HG03439 (cell line): Measurements from ENCODE around the gene CLEC10A.

Experiments used
- ATAC-seq: cut with Tn5 transposase; IDR thresholded peaks from one replicate; pipeline ENCODE4 v1.9.1; 2021; ENCODE audit warnings: mild to moderate bottlenecking, moderate library complexity; ENCODE audit not compliant: unreplicated experiment

Gene CLEC10A

GRCh38 chr17:7042501-7043181, 37.4 kb downstream of the CLEC10A start:
- no peak for ATAC-seq

DNA sequence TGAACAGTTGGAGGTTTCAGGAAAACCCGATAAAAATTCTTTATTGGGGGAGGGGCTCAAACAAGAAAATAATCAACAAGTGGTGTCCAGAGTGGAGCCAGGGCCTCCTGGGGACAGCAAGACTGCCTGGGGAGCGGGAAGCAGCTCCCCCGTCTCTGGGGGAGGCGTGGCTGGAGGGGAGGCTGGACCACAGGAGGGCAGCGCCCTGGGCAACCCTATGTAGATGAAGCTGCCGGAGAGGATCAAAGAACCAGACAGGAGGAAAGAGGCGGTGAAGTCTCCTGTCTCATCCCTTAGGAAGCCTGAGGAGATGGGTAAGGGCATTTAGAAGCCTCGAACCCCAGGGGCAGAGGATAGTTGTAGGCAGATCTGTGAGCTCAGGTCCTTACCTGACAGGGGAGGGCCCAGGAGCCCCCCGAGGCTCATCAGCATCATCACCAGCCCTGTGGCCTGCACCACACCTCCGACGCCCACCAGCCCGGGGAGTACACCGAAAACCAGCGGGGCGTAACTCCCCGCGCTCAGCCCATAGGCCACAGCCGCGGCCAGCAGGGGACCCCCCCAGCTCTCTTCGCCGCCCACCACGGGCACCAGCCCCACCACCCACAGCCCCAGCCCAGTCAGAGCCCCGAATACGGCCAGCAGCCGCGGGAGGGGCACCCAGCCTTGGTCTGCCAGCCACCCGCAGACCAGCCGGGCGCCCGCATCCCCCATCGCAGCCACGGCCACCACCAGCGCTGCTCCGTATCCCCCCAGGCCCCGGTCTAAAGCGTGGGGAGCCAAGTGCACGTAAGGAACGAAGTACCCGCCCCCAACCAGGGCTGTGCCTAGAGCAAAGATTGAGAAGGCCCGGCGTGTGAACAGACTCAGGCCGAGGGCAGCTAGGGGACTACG, 38.2 kb downstream of the CLEC10A start:
- ATAC-seq, result no peak

DNA sequence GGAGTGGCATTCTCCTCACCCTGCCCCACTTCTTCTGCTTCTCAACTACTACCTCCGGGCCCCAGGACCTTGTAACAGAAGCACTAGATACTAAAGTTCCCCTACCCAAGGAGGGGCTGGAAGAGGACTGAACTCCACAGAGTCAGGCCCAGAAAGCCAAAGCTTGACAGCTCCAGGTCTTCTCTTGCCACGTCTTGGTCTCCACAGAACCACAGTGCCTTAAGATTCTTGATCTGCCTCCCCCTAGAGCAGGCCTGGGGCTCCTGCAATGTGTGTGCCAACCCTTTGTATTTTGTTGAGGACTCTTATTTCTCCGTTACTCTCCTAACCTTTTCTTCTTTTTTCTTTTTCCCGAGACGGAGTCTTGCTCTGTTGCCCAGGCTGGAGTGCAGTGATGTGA, 40.2 kb downstream of the CLEC10A start:
- no peak for ATAC-seq

DNA sequence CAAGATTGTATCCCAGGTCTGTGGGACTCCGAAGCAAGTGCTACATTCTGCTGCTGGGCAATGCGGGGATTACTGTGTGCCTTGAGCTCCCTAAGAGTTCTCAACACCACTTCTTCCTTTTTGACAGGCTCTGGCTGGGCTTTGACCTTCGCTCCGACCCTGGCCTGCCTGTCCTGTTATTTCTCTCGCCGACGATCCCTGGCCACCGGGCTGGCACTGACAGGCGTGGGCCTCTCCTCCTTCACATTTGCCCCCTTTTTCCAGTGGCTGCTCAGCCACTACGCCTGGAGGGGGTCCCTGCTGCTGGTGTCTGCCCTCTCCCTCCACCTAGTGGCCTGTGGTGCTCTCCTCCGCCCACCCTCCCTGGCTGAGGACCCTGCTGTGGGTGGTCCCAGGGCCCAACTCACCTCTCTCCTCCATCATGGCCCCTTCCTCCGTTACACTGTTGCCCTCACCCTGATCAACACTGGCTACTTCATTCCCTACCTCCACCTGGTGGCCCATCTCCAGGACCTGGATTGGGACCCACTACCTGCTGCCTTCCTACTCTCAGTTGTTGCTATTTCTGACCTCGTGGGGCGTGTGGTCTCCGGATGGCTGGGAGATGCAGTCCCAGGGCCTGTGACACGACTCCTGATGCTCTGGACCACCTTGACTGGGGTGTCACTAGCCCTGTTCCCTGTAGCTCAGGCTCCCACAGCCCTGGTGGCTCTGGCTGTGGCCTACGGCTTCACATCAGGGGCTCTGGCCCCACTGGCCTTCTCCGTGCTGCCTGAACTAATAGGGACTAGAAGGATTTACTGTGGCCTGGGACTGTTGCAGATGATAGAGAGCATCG, 41.8 kb downstream of the CLEC10A start:
- no peak for ATAC-seq

DNA sequence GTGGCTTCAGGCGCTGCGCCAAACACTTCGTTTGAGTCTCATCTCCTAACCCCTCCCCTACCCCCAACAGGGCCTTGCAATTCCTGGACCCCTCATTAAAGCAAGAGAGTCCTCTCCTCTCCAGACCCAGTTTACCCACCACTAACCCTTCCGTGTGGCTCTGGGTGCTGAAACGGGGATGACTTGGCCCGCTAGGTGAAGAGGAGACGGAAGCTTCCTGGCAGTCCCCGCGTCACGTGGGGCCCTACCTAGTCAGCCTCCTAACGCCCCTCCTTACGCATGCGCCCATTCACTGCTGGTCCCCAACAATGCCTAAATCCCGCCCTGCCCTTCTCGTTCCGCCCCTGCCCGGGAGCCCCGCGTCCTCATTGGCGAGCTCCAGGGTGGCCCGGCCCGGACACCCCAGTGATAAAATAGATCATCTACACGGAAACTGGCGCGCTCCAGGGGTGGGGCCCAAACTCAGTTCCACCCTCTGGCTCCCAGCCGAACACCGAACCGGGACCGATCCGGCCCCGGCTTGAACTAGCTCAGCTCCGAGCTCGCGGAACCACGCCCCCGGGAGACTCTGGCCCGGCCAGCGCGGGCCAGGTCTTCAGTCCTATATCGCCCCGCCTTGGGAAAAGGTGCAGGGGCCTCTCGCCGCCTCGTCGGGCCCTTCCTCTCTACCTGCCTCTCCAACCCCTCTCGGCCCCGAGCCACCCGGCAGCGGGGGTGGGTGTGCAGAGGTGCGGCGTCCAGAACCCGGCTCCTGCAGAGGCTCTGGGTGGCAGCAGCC, 44.3 kb downstream of the CLEC10A start, which contains the start of gene SLC16A13:
Gene SLC16A13, plus strand, starts transcription at position 425 of the 778 bp plus-strand sequence. CDS start 368 bp downstream, outside the sequence.
- ATAC-seq, result peak; percentile 87

DNA sequence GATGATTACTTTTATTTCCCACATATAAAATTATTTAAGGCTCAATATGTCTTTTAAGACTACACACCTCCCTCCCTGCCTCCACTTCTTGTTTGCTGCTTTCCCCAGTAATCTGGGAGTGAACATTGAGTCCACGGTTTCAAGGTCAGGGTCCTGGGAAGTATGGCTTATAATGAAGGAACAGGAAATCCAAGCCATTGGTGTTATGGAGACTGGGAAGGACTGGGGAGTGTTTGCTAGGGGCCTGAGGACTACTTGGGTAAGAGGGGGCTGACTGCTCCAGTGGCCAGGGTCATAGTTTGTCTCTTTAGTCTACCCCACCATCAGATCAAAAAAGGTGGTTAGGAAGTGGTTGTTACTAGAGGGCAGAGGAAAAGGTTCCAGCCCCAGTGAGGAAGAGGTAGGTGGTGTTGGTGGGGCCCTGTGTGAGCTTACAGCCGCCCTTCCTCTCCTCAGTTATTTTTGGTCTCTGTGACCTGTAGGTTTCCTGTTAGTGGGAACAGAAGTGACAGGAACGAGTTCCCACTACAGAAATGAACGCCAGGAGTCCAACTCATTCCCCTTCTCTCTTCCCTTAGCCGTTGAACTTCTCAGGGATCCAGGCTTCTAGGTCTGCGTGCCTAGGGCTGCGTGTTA, 45.0 kb downstream of the CLEC10A start:
- peak; percentile 9 for ATAC-seq

- ATAC-seq, result no peak
Measured at GRCh38 chr17:7029659-7030058, 50.4 kb downstream of the CLEC10A start.

GRCh38 chr17:7029096-7029495, 51.0 kb downstream of the CLEC10A start:
- no peak for ATAC-seq

DNA sequence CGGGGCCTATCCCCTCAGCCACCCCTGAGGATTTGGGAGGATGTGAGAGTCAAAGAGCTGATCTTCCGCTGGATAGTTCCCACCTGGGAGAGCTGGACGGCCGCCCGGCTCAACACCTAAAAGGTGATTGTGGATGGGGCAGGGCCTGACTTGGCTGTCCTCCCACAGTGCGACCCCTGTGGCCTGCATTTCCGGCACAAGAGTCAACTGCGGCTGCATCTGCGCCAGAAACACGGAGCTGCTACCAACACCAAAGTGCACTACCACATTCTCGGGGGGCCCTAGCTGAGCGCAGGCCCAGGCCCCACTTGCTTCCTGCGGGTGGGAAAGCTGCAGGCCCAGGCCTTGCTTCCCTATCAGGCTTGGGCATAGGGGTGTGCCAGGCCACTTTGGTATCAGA, 52.7 kb downstream of the CLEC10A start:
- no peak for ATAC-seq

DNA sequence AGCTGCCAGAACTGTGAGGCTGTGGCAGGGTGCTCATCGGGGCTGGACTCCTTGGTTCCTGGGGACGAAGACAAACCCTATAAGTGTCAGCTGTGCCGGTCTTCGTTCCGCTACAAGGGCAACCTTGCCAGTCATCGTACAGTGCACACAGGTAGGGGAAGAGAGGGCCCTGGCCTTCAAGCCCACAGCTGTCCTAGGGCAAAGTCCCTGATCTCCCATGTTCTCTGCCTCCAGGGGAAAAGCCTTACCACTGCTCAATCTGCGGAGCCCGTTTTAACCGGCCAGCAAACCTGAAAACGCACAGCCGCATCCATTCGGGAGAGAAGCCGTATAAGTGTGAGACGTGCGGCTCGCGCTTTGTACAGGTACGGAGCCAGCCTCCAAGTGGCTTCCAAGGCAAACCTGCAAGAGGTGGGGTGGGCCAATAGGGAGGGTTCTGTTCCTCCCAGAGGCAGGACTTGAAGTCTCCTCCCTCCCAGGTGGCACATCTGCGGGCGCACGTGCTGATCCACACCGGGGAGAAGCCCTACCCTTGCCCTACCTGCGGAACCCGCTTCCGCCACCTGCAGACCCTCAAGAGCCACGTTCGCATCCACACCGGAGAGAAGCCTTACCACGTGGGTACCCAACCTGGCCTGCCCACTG, 53.5 kb downstream of the CLEC10A start:
- no peak for ATAC-seq

DNA sequence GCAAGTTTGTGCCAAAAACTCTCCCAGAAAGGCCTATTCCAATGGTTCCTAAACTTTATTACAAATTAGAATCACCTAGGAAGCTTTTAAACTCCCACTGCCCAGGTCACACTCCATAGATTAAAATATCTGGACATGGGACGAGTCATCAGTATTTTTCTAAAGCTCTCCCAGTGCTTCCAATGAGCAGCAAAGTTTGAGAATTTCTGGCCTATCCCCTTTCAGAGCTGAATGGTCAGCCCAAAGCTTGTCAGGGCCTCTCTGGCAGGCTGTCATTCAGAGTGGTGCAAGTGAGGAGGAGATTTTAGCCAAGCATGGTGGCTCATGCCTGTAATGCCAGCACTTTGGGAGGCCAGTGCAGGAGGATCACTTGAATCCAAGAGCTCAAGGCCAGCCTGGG, 54.8 kb downstream of the CLEC10A start:
- no peak for ATAC-seq
